Measurements from ENCODE around the gene MMP7. TPM values are rescaled to one million over a fixed set of nuclear protein-coding genes. Genes with fewer than 3 reads are reported as not detected.
"Not testable (repeated sequence)": the region's sequence is repeated elsewhere in the genome, so short reads cannot be mapped to it uniquely, and the experiment has no call there.

Gene MMP7
- total RNA-seq, 1 donor from 2014 or later: not detected

GRCh38 chr11:102517670-102518069, 12.9 kb downstream of the MMP7 start:
- DNase-seq: no peak
- no peaks in the 10 kb centered on the region for H3K4me1 Mint-ChIP-seq (ENCODE audit: low read depth, unreplicated experiment)
- no peak overlapping the region for H3K4me3 Mint-ChIP-seq (ENCODE audit: unreplicated experiment)
- H3K9me3 Mint-ChIP-seq (ENCODE audit: unreplicated experiment): no peaks in the 10 kb centered on the region
- H3K36me3 Mint-ChIP-seq (ENCODE audit: unreplicated experiment): no peaks in the 10 kb centered on the region
- TF ChIP-seq CTCF (IDR thresholded peaks at IDR 0.05; ENCODE audit: partially characterized antibody, unreplicated experiment): no peak
- H3K27me3 Mint-ChIP-seq (ENCODE audit: unreplicated experiment): no peaks in the 10 kb centered on the region
- H3K27ac Mint-ChIP-seq (ENCODE audit: unreplicated experiment): no peak overlapping the region

DNA sequence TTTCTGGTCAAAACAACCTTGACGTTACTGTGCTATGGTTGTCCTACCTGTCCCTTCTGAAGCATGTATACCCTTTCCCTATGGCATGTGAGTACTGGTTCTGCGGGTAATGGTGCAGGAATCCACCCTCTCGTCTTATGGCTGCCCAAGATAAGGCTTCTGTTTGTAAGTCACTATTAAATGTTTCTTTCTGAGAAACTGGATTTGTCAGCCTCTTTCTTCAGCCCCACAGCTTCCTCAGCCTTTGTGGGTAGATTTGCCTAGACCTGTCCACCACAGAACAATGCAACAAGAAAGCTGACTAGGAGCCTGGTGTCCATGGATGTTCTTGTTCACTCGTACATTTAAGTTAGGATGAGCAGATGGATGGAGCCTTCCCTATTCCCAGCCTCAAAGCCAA, 14.4 kb downstream of the MMP7 start:
- Mint-ChIP-seq H3K27ac (ENCODE audit: unreplicated experiment) (no peak overlapping the region), H3K9me3 (ENCODE audit: unreplicated experiment) (no peaks in the 10 kb centered on the region), H3K36me3 (ENCODE audit: unreplicated experiment) (no peaks in the 10 kb centered on the region), H3K27me3 (ENCODE audit: unreplicated experiment) (no peaks in the 10 kb centered on the region), H3K4me3 (ENCODE audit: unreplicated experiment) (no peak overlapping the region), H3K4me1 (ENCODE audit: low read depth, unreplicated experiment) (no peaks in the 10 kb centered on the region)
- DNase-seq: no peak
- TF ChIP-seq CTCF (IDR thresholded peaks at IDR 0.05; ENCODE audit: partially characterized antibody, unreplicated experiment): no peak

GRCh38 chr11:102513869-102514268, 16.7 kb downstream of the MMP7 start:
- H3K36me3 Mint-ChIP-seq (ENCODE audit: unreplicated experiment): no peaks in the 10 kb centered on the region

GRCh38 chr11:102510439-102511135, 20.0 kb downstream of the MMP7 start:
- no peaks in the 10 kb centered on the region for H3K4me1 Mint-ChIP-seq (ENCODE audit: low read depth, unreplicated experiment)
- no peak for DNase-seq
- H3K27me3 Mint-ChIP-seq (ENCODE audit: unreplicated experiment): no peaks in the 10 kb centered on the region
- no peaks in the 10 kb centered on the region for H3K9me3 Mint-ChIP-seq (ENCODE audit: unreplicated experiment)
- no peak for TF ChIP-seq CTCF (IDR thresholded peaks at IDR 0.05; ENCODE audit: partially characterized antibody, unreplicated experiment)
- no peak overlapping the region for H3K4me3 Mint-ChIP-seq (ENCODE audit: unreplicated experiment)
- H3K27ac Mint-ChIP-seq (ENCODE audit: unreplicated experiment): no peak overlapping the region
- no peaks in the 10 kb centered on the region for H3K36me3 Mint-ChIP-seq (ENCODE audit: unreplicated experiment)

More at GRCh38 chr11:102513869-102514268, 16.7 kb downstream of the MMP7 start:
- no peak for DNase-seq
- H3K27me3 Mint-ChIP-seq (ENCODE audit: unreplicated experiment): no peaks in the 10 kb centered on the region
- no peak for TF ChIP-seq CTCF (IDR thresholded peaks at IDR 0.05; ENCODE audit: partially characterized antibody, unreplicated experiment)
- no peak overlapping the region for H3K27ac Mint-ChIP-seq (ENCODE audit: unreplicated experiment)
- no peaks in the 10 kb centered on the region for H3K9me3 Mint-ChIP-seq (ENCODE audit: unreplicated experiment)
- H3K4me3 Mint-ChIP-seq (ENCODE audit: unreplicated experiment): no peak overlapping the region
- H3K4me1 Mint-ChIP-seq (ENCODE audit: low read depth, unreplicated experiment): no peaks in the 10 kb centered on the region

GRCh38 chr11:102502831-102503230, 27.7 kb downstream of the MMP7 start:
- not testable (repeated sequence) for H3K27me3 Mint-ChIP-seq (ENCODE audit: unreplicated experiment)

More at GRCh38 chr11:102502831-102503230, 27.7 kb downstream of the MMP7 start:
- not testable (repeated sequence) for H3K27ac Mint-ChIP-seq (ENCODE audit: unreplicated experiment); H3K9me3 Mint-ChIP-seq (ENCODE audit: unreplicated experiment); H3K4me3 Mint-ChIP-seq (ENCODE audit: unreplicated experiment); H3K36me3 Mint-ChIP-seq (ENCODE audit: unreplicated experiment); DNase-seq; H3K4me1 Mint-ChIP-seq (ENCODE audit: low read depth, unreplicated experiment)

All from glutamatergic neuron (in vitro differentiated cells).